ENCODE results near the gene SAMD4A.

- TF ChIP-seq CTCF (conservative IDR thresholded peaks at IDR 0.05; ENCODE audit: low read length) (no peak), EZH2phosphoT487 (IDR thresholded peaks at IDR 0.05; ENCODE audit: borderline replicate concordance, low read depth, low read length) (no peak)
Observed at GRCh38 chr14:54716862-54717261, 149.9 kb downstream of the SAMD4A start.
